ENCODE results near the gene LRP1B.

DNA sequence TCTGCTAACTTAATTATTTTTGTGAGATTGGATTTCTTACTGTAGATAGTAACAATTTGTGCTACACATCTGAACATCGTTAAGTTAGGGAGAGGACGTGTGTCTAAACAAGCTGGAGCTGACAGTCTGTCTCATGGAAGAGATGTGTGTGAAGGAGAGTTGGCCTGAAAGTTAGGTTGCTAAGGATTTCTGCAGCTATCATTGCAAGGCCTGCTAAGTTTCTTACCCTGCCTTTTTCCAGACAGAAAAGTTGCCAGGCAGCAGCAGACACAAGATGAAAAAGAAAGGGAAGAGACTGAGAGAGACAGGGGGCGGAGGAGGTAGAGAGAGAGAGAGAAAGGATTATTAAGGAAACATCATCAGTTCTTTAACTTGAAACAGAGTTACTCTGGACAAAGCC, 4.1 kb upstream of the LRP1B start:
- no peak for TF ChIP-seq ZFP3 (CRISPR knock-in tag; IDR thresholded peaks at IDR 0.05)
- TF ChIP-seq ZFP30 (CRISPR knock-in tag; IDR thresholded peaks at IDR 0.05), result no peak
- TF ChIP-seq BACH2 (CRISPR knock-in tag; IDR thresholded peaks at IDR 0.05; ENCODE audit: borderline replicate concordance), result no peak
- no peak for TF ChIP-seq ARNTL (CRISPR knock-in tag; IDR thresholded peaks at IDR 0.05; ENCODE audit: borderline replicate concordance, low read depth)
- no peak for TF ChIP-seq ISL1 (CRISPR knock-in tag; IDR thresholded peaks at IDR 0.05)
- TF ChIP-seq ZNF70 (CRISPR knock-in tag; IDR thresholded peaks at IDR 0.05), result no peak
- no peak for TF ChIP-seq RARB (CRISPR knock-in tag; IDR thresholded peaks at IDR 0.05)
- TF ChIP-seq, protein P1, sequence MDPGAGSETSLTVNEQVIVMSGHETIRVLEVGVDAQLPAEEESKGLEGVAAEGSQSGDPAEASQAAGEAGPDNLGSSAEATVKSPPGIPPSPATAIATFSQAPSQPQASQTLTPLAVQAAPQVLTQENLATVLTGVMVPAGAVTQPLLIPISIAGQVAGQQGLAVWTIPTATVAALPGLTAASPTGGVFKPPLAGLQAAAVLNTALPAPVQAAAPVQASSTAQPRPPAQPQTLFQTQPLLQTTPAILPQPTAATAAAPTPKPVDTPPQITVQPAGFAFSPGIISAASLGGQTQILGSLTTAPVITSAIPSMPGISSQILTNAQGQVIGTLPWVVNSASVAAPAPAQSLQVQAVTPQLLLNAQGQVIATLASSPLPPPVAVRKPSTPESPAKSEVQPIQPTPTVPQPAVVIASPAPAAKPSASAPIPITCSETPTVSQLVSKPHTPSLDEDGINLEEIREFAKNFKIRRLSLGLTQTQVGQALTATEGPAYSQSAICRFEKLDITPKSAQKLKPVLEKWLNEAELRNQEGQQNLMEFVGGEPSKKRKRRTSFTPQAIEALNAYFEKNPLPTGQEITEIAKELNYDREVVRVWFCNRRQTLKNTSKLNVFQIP (CRISPR knock-in tag; IDR thresholded peaks at IDR 0.05; ENCODE audit: borderline replicate concordance, low read depth), result no peak

Measured in SK-N-SH treated with all-trans-retinoic acid at 6 μM for 48 hours (cell line).